ENCODE measurements around the gene XPOT.
A peak's percentile ranks its signal among the peaks of the same experiment; 100 is the strongest.
"Not testable (repeated sequence)": the region's sequence is repeated elsewhere in the genome, so short reads cannot be mapped to it uniquely, and the experiment has no call there.

XPOT gene

GRCh38 chr12:64403707-64404469 lies at the start of gene XPOT:
TSS of gene XPOT (plus strand) at chr12:64404392. CDS start at chr12:64410036, 5,644 bp downstream.
- peak; percentile 92 for DNase-seq

GRCh38 chr12:64356209-64356608 lies 48.0 kb upstream of the XPOT start:
- not testable (repeated sequence) for DNase-seq

GRCh38 chr12:64361173-64361572 lies 43.0 kb upstream of the XPOT start:
- DNase-seq = not testable (repeated sequence)

GRCh38 chr12:64362721-64363305 lies 41.4 kb upstream of the XPOT start:
- no peak for DNase-seq

GRCh38 chr12:64383675-64384074 lies 20.5 kb upstream of the XPOT start:
- DNase-seq = no peak

GRCh38 chr12:64385019-64385418 lies 19.2 kb upstream of the XPOT start:
- DNase-seq = no peak

DNA sequence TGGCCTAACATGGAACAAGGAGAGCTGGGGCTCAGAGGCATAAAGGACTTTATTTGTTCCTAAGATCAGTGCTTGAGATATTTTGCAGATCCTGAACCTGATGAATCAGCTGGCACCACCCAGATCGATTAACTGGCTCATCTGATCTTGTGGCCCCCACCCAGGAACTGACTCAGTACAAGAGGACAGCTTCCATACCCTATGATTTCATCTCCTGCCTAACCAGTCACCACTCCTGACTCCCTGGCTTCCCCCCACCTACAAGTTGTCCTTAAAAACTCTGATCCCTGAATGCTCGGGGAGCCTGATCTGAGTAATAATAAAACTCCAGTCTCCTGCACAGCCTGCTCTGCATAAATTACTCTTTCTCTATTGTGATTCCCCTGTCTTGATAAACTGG lies 18.7 kb upstream of the XPOT start:
- no peak for DNase-seq

GRCh38 chr12:64387197-64387816 lies 16.9 kb upstream of the XPOT start:
- peak; percentile 60 for DNase-seq

GRCh38 chr12:64389154-64389553 lies 15.0 kb upstream of the XPOT start:
- DNase-seq = peak; percentile 72

DNA sequence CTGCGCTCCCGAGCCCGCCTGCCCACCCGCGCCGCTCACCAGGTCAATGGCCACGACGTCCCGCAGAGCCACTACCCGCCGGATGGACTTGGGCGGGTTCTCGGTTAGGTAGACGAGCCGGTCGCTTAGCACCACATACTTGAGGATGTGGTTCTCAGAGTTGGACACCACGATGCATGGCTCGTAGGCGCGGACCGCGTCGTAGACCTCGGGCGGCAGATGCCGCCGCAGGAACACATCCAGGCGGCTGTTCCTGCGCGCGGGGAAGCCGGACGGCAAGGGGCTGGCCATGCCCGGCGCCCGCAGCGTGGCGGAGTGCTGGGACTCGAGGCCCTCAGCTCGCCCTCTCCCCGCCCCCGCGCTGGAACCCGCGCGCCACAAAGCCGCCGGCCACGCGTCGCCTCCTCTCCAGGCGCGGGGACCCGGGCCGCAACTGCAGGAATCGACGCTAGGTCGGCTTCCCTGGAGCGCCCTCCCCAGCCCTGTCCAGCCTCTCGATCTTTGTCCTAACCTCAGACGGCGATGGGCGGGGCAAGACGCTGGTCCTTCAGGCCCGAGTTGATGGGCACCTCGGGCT lies 13.8 kb upstream of the XPOT start, which contains the start of gene C12orf56:
TSS of gene C12orf56 (minus strand) at position 484 of the 577 bp plus-strand sequence. CDS start at position 291, 193 bp downstream.
- DNase-seq = no peak

GRCh38 chr12:64392221-64392620 lies 12.0 kb upstream of the XPOT start:
- no peak for DNase-seq

DNA sequence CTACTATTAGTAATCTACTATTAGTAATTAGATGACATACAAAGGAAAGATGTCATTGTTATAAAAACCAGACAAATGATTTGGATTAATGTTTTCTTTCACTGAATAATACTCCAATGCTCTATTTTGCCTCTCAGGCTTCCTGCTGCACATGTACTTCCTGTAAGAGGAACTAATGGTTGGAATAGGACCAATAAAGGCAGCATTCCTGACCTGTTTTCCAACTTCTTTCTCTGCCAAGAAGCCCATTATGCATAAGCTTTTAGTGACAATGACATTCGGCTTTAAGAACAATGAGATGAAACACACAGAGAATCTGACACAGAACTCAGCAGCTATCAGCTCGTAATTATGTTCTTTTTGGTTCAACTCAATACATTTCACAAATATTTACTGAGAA lies 8.5 kb upstream of the XPOT start:
- peak; percentile 17 for DNase-seq

DNA sequence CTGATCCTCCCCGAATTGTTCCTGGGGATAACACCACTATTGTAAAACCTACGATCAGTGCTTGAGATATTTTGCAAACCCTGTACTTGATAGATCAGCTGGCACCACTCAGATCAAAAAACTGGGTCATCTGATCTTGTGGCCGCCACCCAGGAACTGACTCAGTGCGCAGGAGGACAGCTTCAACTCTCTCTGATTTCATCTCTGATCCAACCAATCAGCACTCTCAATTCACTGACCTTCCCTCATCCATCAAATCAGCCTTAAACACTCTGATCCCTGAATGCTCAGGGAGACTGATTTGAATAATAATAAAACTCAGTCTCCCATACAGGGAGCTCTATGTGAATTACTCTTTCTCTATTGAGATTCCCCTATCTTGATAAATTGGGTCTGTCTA lies 4.2 kb upstream of the XPOT start:
- DNase-seq = no peak

GRCh38 chr12:64402181-64402580 lies 2.0 kb upstream of the XPOT start:
- DNase-seq = no peak

DNA sequence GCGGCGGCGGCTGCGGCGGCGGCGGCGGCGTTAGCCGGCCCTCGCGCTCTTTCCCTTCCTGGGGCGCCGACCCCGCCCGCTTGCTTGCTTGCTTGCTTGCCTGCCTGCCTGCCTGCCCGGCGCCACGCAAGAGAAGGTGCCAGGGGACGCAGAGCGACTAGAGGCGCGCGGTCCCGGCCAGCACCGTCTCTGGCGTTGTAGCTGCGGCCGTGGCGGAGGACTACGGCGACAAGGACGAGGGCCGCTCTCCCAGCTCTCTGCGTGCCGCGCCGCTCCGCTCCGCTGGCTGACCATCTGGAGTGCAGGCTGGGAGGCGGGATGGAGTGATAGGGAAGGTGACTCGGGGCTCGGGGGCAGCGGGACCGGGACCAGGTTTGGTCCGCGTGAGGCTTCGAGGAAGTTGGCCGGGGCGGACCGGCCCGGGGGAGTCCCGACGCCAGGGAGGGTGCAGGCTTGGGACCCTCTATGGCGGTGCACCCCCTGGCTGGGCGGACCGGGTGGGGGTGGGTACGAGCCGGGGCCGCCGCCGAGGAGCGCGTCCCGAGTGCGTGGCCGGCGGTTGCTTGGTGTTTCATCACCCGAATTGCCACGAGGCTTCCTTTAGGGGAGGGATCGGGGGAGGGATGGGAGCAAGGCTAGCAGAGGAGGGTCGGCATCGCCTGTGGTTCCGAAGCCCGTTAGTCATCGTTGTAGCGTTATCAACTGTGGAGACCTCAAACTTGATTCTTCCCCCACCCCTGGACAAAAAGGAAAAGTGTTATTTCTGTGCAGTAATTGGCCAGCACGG lies 471 bp downstream of the XPOT start:
- DNase-seq = peak; percentile 55

DNA sequence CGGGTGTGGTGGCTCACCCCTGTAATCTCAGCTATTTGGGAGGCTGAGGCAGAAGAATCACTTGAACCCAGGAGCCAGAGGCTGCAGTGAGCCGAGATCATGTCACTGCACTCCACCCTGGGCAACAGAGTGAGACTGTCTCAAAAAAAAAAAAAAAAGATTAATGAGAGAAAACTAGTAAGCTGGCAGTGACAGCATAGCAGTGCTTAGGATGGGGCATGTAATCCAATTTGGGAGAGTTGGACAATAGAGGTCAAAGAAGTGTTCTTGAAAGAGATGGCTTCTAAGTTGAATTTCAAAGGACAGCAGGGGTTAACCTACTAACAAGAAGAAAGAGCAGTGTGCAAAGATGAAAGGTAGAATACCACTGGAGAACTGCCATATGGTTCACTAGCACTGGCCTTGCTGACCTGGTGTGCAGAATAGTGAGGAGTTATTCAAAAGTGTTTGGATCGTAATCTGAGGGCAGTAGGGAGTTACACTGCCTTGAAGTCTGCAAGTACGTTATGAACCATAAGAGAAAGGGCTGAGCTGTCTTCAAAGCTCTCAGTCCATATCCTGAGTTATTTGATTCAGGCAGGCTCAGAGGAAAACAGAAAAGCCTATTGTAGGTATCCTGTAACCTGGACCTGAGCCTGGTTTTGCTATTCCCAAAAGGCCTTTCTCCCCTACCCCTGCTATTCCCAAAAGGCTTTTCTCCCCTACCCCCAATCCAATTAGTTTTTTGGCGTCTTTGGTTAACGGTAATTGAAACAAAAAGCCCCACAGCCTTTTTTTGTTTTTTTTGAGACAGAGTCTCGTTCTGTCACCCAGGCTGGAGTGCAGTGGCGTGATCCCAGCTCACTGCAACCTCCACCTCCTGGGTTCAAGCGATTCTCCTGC lies 3.4 kb downstream of the XPOT start:
- no peak for DNase-seq

- DNase-seq = no peak
Measured at GRCh38 chr12:64411427-64411826, 7.2 kb downstream of the XPOT start.

- no peak for DNase-seq
Measured at GRCh38 chr12:64412459-64412858, 8.3 kb downstream of the XPOT start.

DNA sequence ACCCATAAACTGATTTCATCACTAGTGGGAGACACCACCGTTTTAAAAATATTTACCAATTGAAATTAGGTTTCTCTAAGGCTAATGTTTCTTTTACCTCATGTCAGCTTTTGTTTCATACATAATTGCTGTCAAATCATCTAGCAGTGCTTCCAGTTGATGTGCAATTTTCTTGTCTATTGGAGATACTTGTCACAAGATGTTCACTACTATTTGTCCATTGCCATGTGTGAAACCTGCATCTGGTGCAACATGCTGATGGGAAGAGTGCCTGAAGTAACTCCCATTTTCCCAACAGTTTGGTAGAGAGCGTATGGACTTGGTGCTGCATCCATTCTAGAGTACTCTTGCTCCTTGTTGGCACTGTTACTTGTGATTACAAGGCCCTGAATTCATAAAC lies 9.7 kb downstream of the XPOT start:
- DNase-seq = no peak

DNA sequence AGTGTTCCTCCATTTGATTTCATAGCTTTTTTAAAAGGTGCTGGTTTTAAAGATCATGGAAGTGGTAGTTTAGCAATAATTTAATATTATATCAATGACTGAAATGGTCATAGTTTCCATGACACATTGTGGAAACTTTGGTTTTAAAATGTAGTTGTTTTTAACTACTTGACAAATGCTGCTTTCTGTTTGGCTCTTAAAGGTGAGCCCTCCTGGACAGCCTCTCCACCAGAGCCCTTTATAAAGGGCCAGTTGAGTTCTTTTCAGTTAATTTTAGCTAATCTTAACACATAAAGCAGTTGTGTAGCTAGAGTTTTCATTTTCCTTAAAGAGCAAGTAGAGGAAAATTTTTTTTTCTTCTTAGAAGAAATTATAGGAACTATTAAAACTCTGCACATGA lies 14.0 kb downstream of the XPOT start:
- no peak for DNase-seq

- DNase-seq = no peak
Measured at GRCh38 chr12:64419696-64420095, 15.5 kb downstream of the XPOT start.

GRCh38 chr12:64427988-64428387 lies 23.8 kb downstream of the XPOT start:
- DNase-seq = no peak

Measured in NCI-H1105 (cell line).